OCI-LY7 (cell line): Measurements from ENCODE around the gene SPN.

Source experiments
- EZH2phosphoT487 ChIP-seq: fragments of 200-600 bp; sonication (generic); IDR thresholded peaks from 2 replicates; pipeline ENCODE4 v1.6.1; 2018; ENCODE audit warnings: low read depth, borderline replicate concordance, mild to moderate bottlenecking, mixed run types, antibody characterized with exemption, low read length, moderate library complexity, mixed read lengths
- TF ChIP-seq, protein P1 (sequence below): fragments of 200-600 bp; sonication (generic); conservative IDR thresholded peaks from 2 replicates; pipeline ENCODE4 v1.5.1; 2014; ENCODE audit warnings: mild to moderate bottlenecking, antibody characterized with exemption, low read length, moderate library complexity, mixed read lengths

DNA sequence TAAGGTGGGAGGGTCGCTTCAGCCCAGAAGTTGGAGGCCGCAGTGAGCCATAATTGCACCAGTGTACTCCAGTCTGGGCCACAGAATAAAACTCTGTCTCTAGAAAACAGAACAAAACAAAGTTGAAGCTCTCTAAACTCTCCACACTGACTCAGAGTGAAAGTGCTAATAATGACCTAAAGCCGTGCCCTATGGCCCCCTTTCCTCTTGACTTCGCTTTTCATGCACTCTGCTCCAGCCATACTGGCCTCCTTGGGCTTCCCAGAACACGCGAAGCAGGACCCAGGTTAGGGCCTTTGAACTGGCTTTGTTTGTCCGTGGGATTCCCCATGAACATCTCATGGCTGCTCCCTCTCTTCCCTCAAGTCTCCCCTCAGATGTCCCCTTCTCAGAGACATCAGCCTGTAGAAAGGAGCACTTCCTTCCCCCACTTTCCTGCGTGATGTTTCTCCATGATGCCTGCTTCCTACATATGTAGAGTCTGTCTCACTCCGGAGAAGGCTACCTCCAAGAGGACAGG, 18.6 kb upstream of the SPN start:
- TF ChIP-seq, protein P1, sequence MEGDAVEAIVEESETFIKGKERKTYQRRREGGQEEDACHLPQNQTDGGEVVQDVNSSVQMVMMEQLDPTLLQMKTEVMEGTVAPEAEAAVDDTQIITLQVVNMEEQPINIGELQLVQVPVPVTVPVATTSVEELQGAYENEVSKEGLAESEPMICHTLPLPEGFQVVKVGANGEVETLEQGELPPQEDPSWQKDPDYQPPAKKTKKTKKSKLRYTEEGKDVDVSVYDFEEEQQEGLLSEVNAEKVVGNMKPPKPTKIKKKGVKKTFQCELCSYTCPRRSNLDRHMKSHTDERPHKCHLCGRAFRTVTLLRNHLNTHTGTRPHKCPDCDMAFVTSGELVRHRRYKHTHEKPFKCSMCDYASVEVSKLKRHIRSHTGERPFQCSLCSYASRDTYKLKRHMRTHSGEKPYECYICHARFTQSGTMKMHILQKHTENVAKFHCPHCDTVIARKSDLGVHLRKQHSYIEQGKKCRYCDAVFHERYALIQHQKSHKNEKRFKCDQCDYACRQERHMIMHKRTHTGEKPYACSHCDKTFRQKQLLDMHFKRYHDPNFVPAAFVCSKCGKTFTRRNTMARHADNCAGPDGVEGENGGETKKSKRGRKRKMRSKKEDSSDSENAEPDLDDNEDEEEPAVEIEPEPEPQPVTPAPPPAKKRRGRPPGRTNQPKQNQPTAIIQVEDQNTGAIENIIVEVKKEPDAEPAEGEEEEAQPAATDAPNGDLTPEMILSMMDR: no peak
- TF ChIP-seq EZH2phosphoT487: no peak
